Sigmoid colon (tissue), 7 donors: Measurements from ENCODE around the gene PGLYRP1. TPM values are rescaled to one million over a fixed set of nuclear protein-coding genes. Genes with fewer than 3 reads are reported as not detected.

ENCODE experiments used
- DNase-seq: peaks from one replicate; pipeline ENCODE4 v3.0.0-alpha.2; 2019
- H3K27ac ChIP-seq, 4 donors: fragments of 200-600 bp; sonication (generic); one replicate each; pipeline ENCODE4 v1.5.1; 2016 to 2019; ENCODE audit warnings: mild to moderate bottlenecking in 1 of 4
- H3K27me3 ChIP-seq, 3 donors: fragments of 200-600 bp; sonication (generic); one replicate each; pipeline ENCODE4 v1.5.1; 2019; ENCODE audit warnings: mild to moderate bottlenecking in 1 of 3
- H3K36me3 ChIP-seq, 4 donors: fragments of 200-600 bp; sonication (generic); one replicate each; pipeline ENCODE4 v1.5.1; 2016 to 2019
- H3K4me1 ChIP-seq, 4 donors: fragments of 200-600 bp; sonication (generic); one replicate each; pipeline ENCODE4 v1.5.1; 2017 to 2019
- H3K4me3 ChIP-seq, 4 donors: fragments of 200-600 bp; sonication (generic); one replicate each; pipeline ENCODE4 v1.5.1; 2017 to 2019; ENCODE audit warnings: mild to moderate bottlenecking in 2 of 4, moderate library complexity in 1 of 4
- H3K9me3 ChIP-seq, 4 donors: fragments of 200-600 bp in 3 of 4; sonication (generic) in 3 of 4; one replicate each; pipeline versions ENCODE4 v1.5.1 to v1.6.1; 2013 to 2019
- CTCF ChIP-seq, 4 experiments: fragments of 450-650 bp in 3 of 4; fragments of 200-600 bp in 1 of 4; IDR thresholded peaks; one replicate each; pipeline ENCODE4 v1.5.1; 2016 to 2019; ENCODE audit warnings: antibody characterized with exemption in 4 of 4, mild to moderate bottlenecking in 3 of 4, moderate library complexity in 2 of 4
- EP300 ChIP-seq, 4 donors: sonication (generic); formaldehyde crosslinking; IDR thresholded peaks; one replicate each; pipeline ENCODE4 v1.6.1; 2017; ENCODE audit warnings: antibody characterized with exemption in 4 of 4
- POLR2A ChIP-seq, 2 donors: fragments of 450-650 bp; IDR thresholded peaks; one replicate each; pipeline ENCODE4 v1.6.1; 2016; ENCODE audit warnings: antibody characterized with exemption in 2 of 2, mild to moderate bottlenecking in 2 of 2, moderate library complexity in 2 of 2
- POLR2AphosphoS5 ChIP-seq, 4 donors: sonication (generic); formaldehyde crosslinking; IDR thresholded peaks; one replicate each; pipeline ENCODE4 v1.6.1; 2017; ENCODE audit warnings: antibody characterized with exemption in 4 of 4
- WGBS, 2 donors: extraction: QIAGEN DNeasy Blood & Tissue Kit; methylation state at CpG; one replicate each; pipeline ENCODE4 v1.1.7; 2013; 5-methylcytosine and 5-hydroxymethylcytosine counted together
- intact Hi-C: fragments of 100-400 bp; cut with DNase I; formaldehyde crosslinking; loops from one replicate; pipeline ENCODE4 v1.15.1; 2023
- polyA plus RNA-seq, 3 donors: library from polyadenylated mRNA; stranded (reverse); fragments of 200-250 nt; gene quantifications; one replicate each; pipeline ENCODE4 v1.2.3, GENCODE V29; 2013
- total RNA-seq, 4 donors: library from RNA; depleted of rRNA; stranded (reverse); fragments of >200 nt; gene quantifications; one replicate each; pipeline ENCODE4 v1.1.0, GENCODE V29; 2016
- donor health status: healthy with polysubstance abuse.
- donor health status: Bipolar disorder and iron deficiency.
- donor health status: healthy.

PGLYRP1 gene
- total and polyA plus RNA-seq, 7 donors, result 0.12 TPM; not detected in 6

- peaks cover 0 to 25% (median 0%) of the 10 kb centered on the region in 3 donors for H3K27me3 ChIP-seq
- no peaks in the 10 kb centered on the region for H3K9me3 ChIP-seq
- no peak for TF ChIP-seq EP300 (IDR thresholded peaks at IDR 0.05)
- no peak for TF ChIP-seq POLR2AphosphoS5 (IDR thresholded peaks at IDR 0.05)
- no peak for TF ChIP-seq CTCF (IDR thresholded peaks at IDR 0.05)
- TF ChIP-seq POLR2A (IDR thresholded peaks at IDR 0.05), result no peak
- no peak for DNase-seq
- intact Hi-C loops, result no loop called here
- 62 to 63% methylated on average over 4 of the region's 4 CpGs for WGBS, 2 donors
- no peaks in the 10 kb centered on the region for H3K36me3 ChIP-seq
- no peak overlapping the region for H3K27ac ChIP-seq
- no peak overlapping the region for H3K4me3 ChIP-seq
- no peaks in the 10 kb centered on the region for H3K4me1 ChIP-seq
Observed at GRCh38 chr19:46056536-46056935, 33.7 kb upstream of the PGLYRP1 start.

- intact Hi-C loops, result no loop called here
- TF ChIP-seq CTCF (IDR thresholded peaks at IDR 0.05), result no peak
- no peak for TF ChIP-seq EP300 (IDR thresholded peaks at IDR 0.05)
- no peak for TF ChIP-seq POLR2A (IDR thresholded peaks at IDR 0.05)
- Histone ChIP-seq H3K27me3 (peaks cover 0 to 29% (median 3%) of the 10 kb centered on the region in 3 donors), H3K36me3 (no peaks in the 10 kb centered on the region), H3K4me1 (no peaks in the 10 kb centered on the region), H3K9me3 (peaks cover 0 to under 1% (median 0%) of the 10 kb centered on the region in 4 donors), H3K4me3 (no peak overlapping the region), H3K27ac (no peak overlapping the region)
- WGBS, 2 donors, result 62 to 68% methylated on average over 4 of the region's 4 CpGs
- DNase-seq, result no peak
Observed at GRCh38 chr19:46052896-46053295, 30.0 kb upstream of the PGLYRP1 start.

GRCh38 chr19:46049597-46049996 is 26.7 kb upstream of the PGLYRP1 start:
- Histone ChIP-seq H3K4me1 (no peaks in the 10 kb centered on the region), H3K36me3 (no peaks in the 10 kb centered on the region), H3K27ac (no peak overlapping the region), H3K9me3 (peaks cover 0 to 6% (median 0%) of the 10 kb centered on the region in 4 donors), H3K4me3 (no peak overlapping the region), H3K27me3 (peaks cover 0 to 23% (median 10%) of the 10 kb centered on the region in 3 donors)
- no peak for DNase-seq
- no peak for TF ChIP-seq CTCF (IDR thresholded peaks at IDR 0.05)
- WGBS, 2 donors, result 49 to 67% methylated on average over 7 of the region's 7 CpGs
- intact Hi-C loops, result no loop called here

- intact Hi-C loops, result no loop called here
- H3K4me3 ChIP-seq, result no peak overlapping the region
- no peak for DNase-seq
- 95 to 98% methylated on average over 1 of the region's 1 CpG for WGBS, 2 donors
- no peaks in the 10 kb centered on the region for H3K4me1 ChIP-seq
- TF ChIP-seq POLR2A (IDR thresholded peaks at IDR 0.05), result no peak
- TF ChIP-seq CTCF (IDR thresholded peaks at IDR 0.05), result no peak
- TF ChIP-seq POLR2AphosphoS5 (IDR thresholded peaks at IDR 0.05), result no peak
- no peak for TF ChIP-seq EP300 (IDR thresholded peaks at IDR 0.05)
- no peak overlapping the region for H3K27ac ChIP-seq
- peaks cover 0 to 9% (median 0%) of the 10 kb centered on the region in 4 donors for H3K9me3 ChIP-seq
- peaks cover 0 to 33% (median 25%) of the 10 kb centered on the region in 3 donors for H3K27me3 ChIP-seq
- no peaks in the 10 kb centered on the region for H3K36me3 ChIP-seq
Observed at GRCh38 chr19:46043519-46043918, 20.7 kb upstream of the PGLYRP1 start.

GRCh38 chr19:46042252-46042883 is 19.5 kb upstream of the PGLYRP1 start:
- intact Hi-C loops, result no loop called here
- peaks cover 0 to 25% (median 25%) of the 10 kb centered on the region in 3 donors for H3K27me3 ChIP-seq
- no peak for DNase-seq

More at GRCh38 chr19:46042252-46042883, 19.5 kb upstream of the PGLYRP1 start:
- H3K4me1 ChIP-seq, result no peaks in the 10 kb centered on the region
- peaks cover 0 to 5% (median 0%) of the 10 kb centered on the region in 4 donors for H3K9me3 ChIP-seq
- TF ChIP-seq POLR2AphosphoS5 (IDR thresholded peaks at IDR 0.05) (no peak), EP300 (IDR thresholded peaks at IDR 0.05) (no peak), POLR2A (IDR thresholded peaks at IDR 0.05) (no peak), CTCF (IDR thresholded peaks at IDR 0.05) (no peak)
- 31 to 62% methylated on average over 5 of the region's 5 CpGs for WGBS, 2 donors
- no peak overlapping the region for H3K4me3 ChIP-seq
- no peak overlapping the region for H3K27ac ChIP-seq
- no peaks in the 10 kb centered on the region for H3K36me3 ChIP-seq
